Fibroblast of lung (primary cell): ENCODE results near the gene ARMC10. TPM values are rescaled to one million over a fixed set of nuclear protein-coding genes. Genes with fewer than 3 reads are reported as not detected.
A peak's percentile ranks its signal among the peaks of the same experiment; 100 is the strongest.

Experiments used
- DNase-seq, 2 donors: peaks; one replicate each; pipeline versions ENCODE4 v3.0.0 to v3.0.0-alpha.2; 2010; ENCODE audit warnings: low read depth in 2 of 2
- H2AFZ ChIP-seq: 2 replicates; pipeline ENCODE4 v1.5.1; 2012; ENCODE audit warnings: low read length, control low read depth, inconsistent platforms
- H3K27ac ChIP-seq: 2 replicates; pipeline ENCODE4 v1.5.1; 2011; ENCODE audit warnings: low read length, control low read depth; ENCODE audit not compliant: insufficient read depth
- H3K27me3 ChIP-seq: 2 replicates; pipeline ENCODE4 v1.5.1; 2011; ENCODE audit warnings: mild to moderate bottlenecking, low read length; ENCODE audit not compliant: control insufficient read depth, insufficient read depth
- H3K36me3 ChIP-seq: 2 replicates; pipeline ENCODE4 v1.5.1; 2011; ENCODE audit warnings: low read length; ENCODE audit not compliant: control insufficient read depth, insufficient read depth
- H3K4me1 ChIP-seq: 2 replicates; pipeline ENCODE4 v1.5.1; 2011; ENCODE audit warnings: low read length; ENCODE audit not compliant: control insufficient read depth, insufficient read depth; ENCODE audit errors: extremely low read depth
- H3K4me2 ChIP-seq: 2 replicates; pipeline ENCODE4 v1.5.1; 2011; ENCODE audit warnings: low read length, control low read depth; ENCODE audit not compliant: insufficient read depth; ENCODE audit errors: extremely low read depth
- H3K4me3 ChIP-seq, 4 experiments: fragments of 200-600 bp in 1 of 4; sonication (generic) in 1 of 4; replicated peaks in 1 of 4; 2 replicates each; pipeline ENCODE4 v1.5.1; 2011 to 2016; ENCODE audit warnings: low read length in 4 of 4, low read depth in 3 of 4, mild to moderate bottlenecking in 3 of 4, control low read depth in 2 of 4, inconsistent platforms in 1 of 4, mixed read lengths in 1 of 4; ENCODE audit not compliant: insufficient read depth in 1 of 4; ENCODE audit errors: control extremely low read depth in 1 of 4
- H3K79me2 ChIP-seq: 2 replicates; pipeline ENCODE4 v1.5.1; 2012; ENCODE audit warnings: mild to moderate bottlenecking, low read length, inconsistent platforms; ENCODE audit not compliant: control insufficient read depth, insufficient read depth
- H3K9ac ChIP-seq: 2 replicates; pipeline ENCODE4 v1.5.1; 2011; ENCODE audit warnings: mild to moderate bottlenecking, low read length, control low read depth; ENCODE audit not compliant: insufficient read depth
- H3K9me3 ChIP-seq: 2 replicates; pipeline ENCODE4 v1.5.1; 2012; ENCODE audit warnings: low read depth, low read length; ENCODE audit not compliant: control insufficient read depth, insufficient read depth
- H4K20me1 ChIP-seq: 2 replicates; pipeline ENCODE4 v1.5.1; 2011; ENCODE audit warnings: low read length; ENCODE audit not compliant: control insufficient read depth, insufficient read depth; ENCODE audit errors: extremely low read depth
- CTCF ChIP-seq, 2 donors: IDR thresholded peaks in 1 of 2; conservative IDR thresholded peaks in 1 of 2; 1 replicate in 1 of 2; 2 replicates in 1 of 2; pipeline ENCODE4 v1.5.1; 2011 to 2012; ENCODE audit warnings: low read length in 2 of 2, control low read depth in 1 of 2, inconsistent platforms in 1 of 2, low read depth in 1 of 2, mild to moderate bottlenecking in 1 of 2
- EZH2 ChIP-seq: IDR thresholded peaks from 2 replicates; pipeline ENCODE4 v1.5.1; 2012; ENCODE audit warnings: low read length, control low read depth, mild to moderate bottlenecking; ENCODE audit errors: missing control alignments
- polyA plus RNA-seq, 2 donors: library from polyadenylated mRNA; depleted of rRNA in 1 of 2; stranded (reverse) in 1 of 2; unstranded in 1 of 2; fragments of >200 nt; gene quantifications; 2 replicates each; pipeline ENCODE4 v1.2.1, GENCODE V29; 2011 to 2012; ENCODE audit warnings: missing spikeins in 1 of 2
- total RNA-seq: library from RNA; depleted of rRNA; stranded (reverse); fragments of >200 nt; gene quantifications from 2 replicates; pipeline ENCODE4 v1.2.1, GENCODE V29; 2014

Gene ARMC10
- total and polyA plus RNA-seq, 2 donors (not counting 1 experiment from before 2014, with no cell fraction given): 31.8 to 50.5 TPM

GRCh38 chr7:103119791-103120291 lies 44.9 kb downstream of the ARMC10 start:
- no peaks in the 10 kb centered on the region for H3K4me1 ChIP-seq
- no peaks in the 10 kb centered on the region for H4K20me1 ChIP-seq
- no peak for DNase-seq
- H3K4me3 ChIP-seq: no peak overlapping the region
- no peaks in the 10 kb centered on the region for H3K36me3 ChIP-seq
- no peak overlapping the region for H2AFZ ChIP-seq
- no peak overlapping the region for H3K27ac ChIP-seq
- no peaks in the 10 kb centered on the region for H3K79me2 ChIP-seq
- no peak for TF ChIP-seq EZH2
- TF ChIP-seq CTCF (conservative IDR thresholded peaks at IDR 0.05 in 1 of 2, IDR thresholded peaks at IDR 0.05 in 1 of 2; ENCODE audit: low read depth in 1 of 2, low read length in 2 of 2): no peak
- H3K9me3 ChIP-seq: no peaks in the 10 kb centered on the region
- no peak overlapping the region for H3K9ac ChIP-seq
- H3K27me3 ChIP-seq: no peaks in the 10 kb centered on the region
- H3K4me2 ChIP-seq: no peak overlapping the region

DNA sequence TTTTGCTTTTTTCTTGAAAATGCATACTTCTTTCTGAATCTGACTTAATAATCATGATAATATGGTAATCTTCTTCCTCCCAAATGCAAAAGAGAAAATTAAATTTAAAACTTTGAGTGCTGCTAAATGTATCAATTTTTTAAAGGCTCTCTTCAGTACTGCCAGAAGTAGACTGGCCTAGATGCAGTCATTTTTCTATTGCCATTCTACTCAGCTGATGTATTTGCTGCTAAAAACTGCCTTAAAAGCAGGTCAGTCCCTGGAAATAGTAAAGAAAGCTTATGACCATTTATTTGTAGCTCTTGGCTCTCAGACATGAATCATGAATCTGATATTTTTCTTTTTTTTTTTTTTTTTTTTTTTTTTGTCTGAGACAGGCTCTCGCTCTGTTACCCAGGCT lies 45.4 kb downstream of the ARMC10 start:
- no peaks in the 10 kb centered on the region for H3K36me3 ChIP-seq
- H2AFZ ChIP-seq: no peak overlapping the region
- no peak overlapping the region for H3K9ac ChIP-seq
- TF ChIP-seq CTCF (conservative IDR thresholded peaks at IDR 0.05 in 1 of 2, IDR thresholded peaks at IDR 0.05 in 1 of 2; ENCODE audit: low read depth in 1 of 2, low read length in 2 of 2) (no peak), EZH2 (no peak)
- no peaks in the 10 kb centered on the region for H3K27me3 ChIP-seq
- no peak overlapping the region for H3K4me3 ChIP-seq
- no peaks in the 10 kb centered on the region for H3K9me3 ChIP-seq
- no peaks in the 10 kb centered on the region for H3K79me2 ChIP-seq
- DNase-seq: peak; percentile 6 to 45
- H3K4me1 ChIP-seq: no peaks in the 10 kb centered on the region
- no peak overlapping the region for H3K27ac ChIP-seq
- no peak overlapping the region for H3K4me2 ChIP-seq
- no peaks in the 10 kb centered on the region for H4K20me1 ChIP-seq

DNA sequence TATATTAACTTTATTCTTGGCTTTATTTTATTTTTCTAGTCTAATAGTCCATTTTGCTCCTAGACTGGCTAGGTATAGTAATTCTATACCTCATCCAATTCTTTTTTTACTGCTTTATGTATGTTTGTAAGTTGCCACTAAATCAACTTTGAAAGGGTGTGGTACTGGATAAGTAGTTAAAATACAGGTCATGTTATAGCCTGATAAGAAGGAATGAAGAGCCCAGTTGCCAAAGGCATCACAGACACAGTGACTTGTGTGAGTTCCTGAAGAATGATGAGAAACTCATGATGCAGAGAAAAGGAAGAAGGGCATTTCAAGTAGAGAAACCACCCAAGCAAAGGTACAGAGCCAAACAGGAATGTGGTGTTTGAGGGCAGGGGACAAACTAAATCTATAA lies 46.7 kb downstream of the ARMC10 start:
- Histone ChIP-seq H3K36me3 (no peaks in the 10 kb centered on the region), H3K9ac (no peak overlapping the region), H3K4me1 (no peaks in the 10 kb centered on the region), H4K20me1 (no peaks in the 10 kb centered on the region), H3K27ac (no peak overlapping the region), H3K9me3 (no peaks in the 10 kb centered on the region), H3K79me2 (no peaks in the 10 kb centered on the region), H3K4me3 (no peak overlapping the region), H3K27me3 (no peaks in the 10 kb centered on the region), H3K4me2 (no peak overlapping the region), H2AFZ (no peak overlapping the region)
- no peak for TF ChIP-seq CTCF (conservative IDR thresholded peaks at IDR 0.05 in 1 of 2, IDR thresholded peaks at IDR 0.05 in 1 of 2; ENCODE audit: low read depth in 1 of 2, low read length in 2 of 2)
- no peak for DNase-seq
